IMR-90 (cell line): ENCODE results near the gene SPDYE4. TPM values are rescaled to one million over a fixed set of nuclear protein-coding genes. Genes with fewer than 3 reads are reported as not detected.

Experiments used
- ATAC-seq: fragments of 200-7000 bp; cut with Tn5 transposase; 2 replicates; pipeline ENCODE4 v1.9.1; 2020; ENCODE audit warnings: low read depth, mild to moderate bottlenecking, moderate library complexity
- BruUV-seq: library from RNA; stranded (reverse); fragments of 400-500 nt; replicated peaks from 2 replicates; lab custom pipeline; 2021; lab: Mats Ljungman, UMichigan
- CTCF ChIA-PET: fragments of 300-600 bp; formaldehyde crosslinking; extraction: SDS; loops from one replicate; lab custom pipeline; 2021; ENCODE audit warnings: antibody characterized with exemption; lab: Yijun Ruan, JAX
- POLR2A ChIA-PET: fragments of 300-600 bp; sonication (Branson Sonifier 250); formaldehyde crosslinking; loops from one replicate; lab custom pipeline; 2022; ENCODE audit warnings: antibody characterized with exemption; ENCODE audit not compliant: unreplicated experiment; lab: Charles Lee
- DNase-seq: peaks from one replicate; pipeline ENCODE4 v3.0.0; 2013
- H2AFZ ChIP-seq: replicated peaks from 2 replicates; pipeline ENCODE3; 2013; ENCODE audit warnings: low read length, mild to moderate bottlenecking; ENCODE audit not compliant: poor library complexity
- H2AK5ac ChIP-seq: 2 replicates; pipeline ENCODE4 v1.6.1; 2013; ENCODE audit warnings: low read depth, low read length, inconsistent platforms
- H2AK9ac ChIP-seq: replicated peaks from 2 replicates; pipeline ENCODE3; 2013; ENCODE audit warnings: mild to moderate bottlenecking, low read depth, low read length, moderate library complexity; ENCODE audit not compliant: poor library complexity
- H2BK120ac ChIP-seq: 2 replicates; pipeline ENCODE4 v1.6.1; 2013; ENCODE audit warnings: low read depth, low read length, inconsistent platforms
- H2BK15ac ChIP-seq: 3 replicates; pipeline ENCODE4 v1.6.1; 2013; ENCODE audit warnings: low read depth, low read length, inconsistent platforms
- H2BK20ac ChIP-seq: 2 replicates; pipeline ENCODE4 v1.6.1; 2013; ENCODE audit warnings: low read depth, mild to moderate bottlenecking, inconsistent platforms, low read length, moderate library complexity
- H2BK5ac ChIP-seq: 2 replicates; pipeline ENCODE4 v1.6.1; 2013; ENCODE audit warnings: mild to moderate bottlenecking, low read depth, low read length, inconsistent platforms; ENCODE audit not compliant: poor library complexity, severe bottlenecking
- H3K14ac ChIP-seq: replicated peaks from 2 replicates; pipeline ENCODE4 v1.6.1; 2013; ENCODE audit warnings: low read depth, low read length, inconsistent platforms
- H3K18ac ChIP-seq: 2 replicates; pipeline ENCODE4 v1.6.1; 2013; ENCODE audit warnings: low read depth, low read length, control low read depth
- H3K23ac ChIP-seq: 2 replicates; pipeline ENCODE4 v1.6.1; 2013; ENCODE audit warnings: low read depth, low read length, inconsistent platforms
- H3K27ac ChIP-seq: 2 replicates; pipeline ENCODE4 v1.5.1; 2013; ENCODE audit warnings: mild to moderate bottlenecking, control low read depth, low read length; ENCODE audit not compliant: insufficient read depth
- H3K27me3 ChIP-seq: 2 replicates; pipeline ENCODE4 v1.6.1; 2013; ENCODE audit warnings: low read length; ENCODE audit not compliant: control insufficient read depth, insufficient read depth
- H3K36me3 ChIP-seq: 2 replicates; pipeline ENCODE4 v1.6.1; 2013; ENCODE audit warnings: low read length, mixed read lengths; ENCODE audit not compliant: control insufficient read depth, insufficient read depth
- H3K4ac ChIP-seq: 2 replicates; pipeline ENCODE4 v1.6.1; 2013; ENCODE audit warnings: low read depth, low read length, inconsistent platforms
- H3K4me1 ChIP-seq: 2 replicates; pipeline ENCODE4 v1.6.1; 2013; ENCODE audit warnings: low read length, mixed read lengths; ENCODE audit not compliant: control insufficient read depth, insufficient read depth
- H3K4me2 ChIP-seq: 2 replicates; pipeline ENCODE4 v1.6.1; 2013; ENCODE audit warnings: low read depth, mild to moderate bottlenecking, control low read depth, low read length, moderate library complexity
- H3K4me3 ChIP-seq: 2 replicates; pipeline ENCODE4 v1.5.1; 2013; ENCODE audit warnings: low read depth, mild to moderate bottlenecking, control low read depth, low read length, moderate library complexity; ENCODE audit not compliant: insufficient read depth
- H3K56ac ChIP-seq: 2 replicates; pipeline ENCODE4 v1.6.1; 2013; ENCODE audit warnings: low read length, inconsistent platforms; ENCODE audit not compliant: insufficient read depth; ENCODE audit errors: extremely low read depth
- H3K79me1 ChIP-seq, 2 experiments: 2 replicates each; pipeline ENCODE4 v1.6.1; 2013; ENCODE audit warnings: low read length in 2 of 2, inconsistent platforms in 1 of 2, low read depth in 1 of 2
- H3K9ac ChIP-seq: 2 replicates; pipeline ENCODE4 v1.6.1; 2013; ENCODE audit warnings: low read depth, low read length, control low read depth
- H3K9me1 ChIP-seq: 2 replicates; pipeline ENCODE4 v1.6.1; 2013; ENCODE audit warnings: low read length, inconsistent platforms; ENCODE audit not compliant: insufficient read depth
- H3K9me3 ChIP-seq: 2 replicates; pipeline ENCODE4 v1.6.1; 2013; ENCODE audit warnings: low read length; ENCODE audit not compliant: control insufficient read depth, insufficient read depth
- H4K20me1 ChIP-seq: 2 replicates; pipeline ENCODE4 v1.6.1; 2013; ENCODE audit warnings: low read length, inconsistent platforms; ENCODE audit not compliant: insufficient read depth
- H4K5ac ChIP-seq: 2 replicates; pipeline ENCODE4 v1.6.1; 2013; ENCODE audit warnings: mild to moderate bottlenecking, low read depth, low read length, control low read depth
- H4K8ac ChIP-seq, 2 experiments: 2 replicates each; pipeline ENCODE4 v1.6.1; 2013; ENCODE audit warnings: low read depth in 2 of 2, low read length in 2 of 2, control low read depth in 1 of 2, inconsistent platforms in 1 of 2
- H4K91ac ChIP-seq: 2 replicates; pipeline ENCODE4 v1.6.1; 2013; ENCODE audit warnings: low read depth, low read length, inconsistent platforms; ENCODE audit not compliant: insufficient read depth
- whole genome bisulfite sequencing, 2 experiments: methylation state at CpG; one replicate each; pipeline versions ENCODE4 v1.1.5 to v1.1.7; 2013; ENCODE audit warnings: missing lambda C conversion rate in 2 of 2; ENCODE audit not compliant: insufficient read length in 1 of 2; ENCODE audit errors: extremely low coverage in 2 of 2; 5-methylcytosine and 5-hydroxymethylcytosine counted together
- dilution Hi-C: fragments of 300-500 bp; cut with HindIII; formaldehyde crosslinking; loops from one replicate; pipeline ENCODE4 v1.14.3; 2018; ENCODE audit warnings: low sequenced_read_pairs; ENCODE audit not compliant: unreplicated experiment
- in situ Hi-C: fragments of 300-500 bp; cut with MboI; formaldehyde crosslinking; loops from 3 replicates; pipeline ENCODE4 v1.14.3; 2019; ENCODE audit warnings: low sequenced_read_pairs, inconsistent platforms, mixed read lengths
- intact Hi-C: fragments of 100-400 bp; cut with micrococcal nuclease; formaldehyde crosslinking; loops from 2 replicates; pipeline ENCODE4 v1.10.0; 2022
- polyA plus RNA-seq, 3 experiments: library from polyadenylated mRNA; depleted of rRNA; stranded (reverse); fragments of >200 nt; gene quantifications; 2 replicates each; pipeline ENCODE4 v1.2.3, GENCODE V29; 2012; ENCODE audit warnings: low replicate concordance in 1 of 3
- total RNA-seq: library from RNA; depleted of rRNA; stranded (reverse); fragments of >200 nt; gene quantifications from 2 replicates; pipeline ENCODE4 v1.2.3, GENCODE V29; 2012
- TF ChIP-seq, protein P1 (sequence below): conservative IDR thresholded peaks from 2 replicates; pipeline ENCODE4 v1.5.1; 2012; ENCODE audit warnings: mild to moderate bottlenecking, low read depth, low read length, improper control_type of control experiment

The SPDYE4 gene
- total and polyA plus RNA-seq, 2 of the 4 experiments (the other 2 are of a cell fraction), result not detected

DNA sequence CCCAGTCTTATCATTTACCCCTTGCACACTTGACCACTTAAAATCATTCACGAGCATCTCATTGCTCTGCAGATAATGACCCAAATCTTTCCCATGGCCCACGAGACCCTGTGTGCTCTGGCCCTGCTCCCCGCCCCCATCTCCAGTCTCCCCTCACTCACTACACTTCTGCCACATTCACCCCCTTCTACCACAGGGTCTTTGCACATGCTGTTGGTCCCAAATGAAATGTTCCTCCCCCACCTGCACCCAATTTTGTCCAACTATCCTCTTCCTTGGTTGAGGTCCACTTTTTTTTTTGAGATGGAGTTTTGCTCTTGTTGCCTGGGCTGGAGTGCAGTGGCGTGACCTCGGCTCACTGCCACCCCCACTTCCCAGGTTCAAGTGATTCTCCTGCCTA, 52.9 kb downstream of the SPDYE4 start:
- Histone ChIP-seq H4K20me1 (no peaks in the 10 kb centered on the region), H2BK15ac (no peak overlapping the region), H3K4me1 (no peaks in the 10 kb centered on the region), H3K4ac (no peak overlapping the region), H3K14ac (no peak overlapping the region), H3K18ac (no peak overlapping the region), H3K9me3 (no peaks in the 10 kb centered on the region), H3K56ac (no peak overlapping the region), H2AFZ (no peak overlapping the region), H3K4me2 (no peak overlapping the region), H3K27ac (no peak overlapping the region), H4K91ac (no peak overlapping the region), H4K5ac (no peak overlapping the region), H2BK120ac (no peak overlapping the region), H3K79me1 (no peaks in the 10 kb centered on the region), H3K36me3 (no peaks in the 10 kb centered on the region), H3K9me1 (no peaks in the 10 kb centered on the region), H3K27me3 (no peaks in the 10 kb centered on the region), H2AK9ac (no peak overlapping the region), H3K9ac (no peak overlapping the region), H4K8ac (no peak overlapping the region), H2AK5ac (no peak overlapping the region), H3K23ac (no peak overlapping the region), H2BK5ac (no peak overlapping the region), H3K4me3 (no peak overlapping the region), H2BK20ac (no peak overlapping the region)
- ChIA-PET POLR2A (no interaction called here), CTCF (no interaction called here)
- ATAC-seq, result no peak
- DNase-seq, result no peak
- WGBS, 2 experiments, result 88% methylated on average over 1 of the region's 5 CpGs; no CpG with 5 or more reads in 1 of the 2 experiments
- dilution Hi-C loops (no loop called here), intact Hi-C loops (no loop called here), in situ Hi-C loops (no loop called here)
- no TSS peak for BruUV-seq
- TF ChIP-seq, protein P1, sequence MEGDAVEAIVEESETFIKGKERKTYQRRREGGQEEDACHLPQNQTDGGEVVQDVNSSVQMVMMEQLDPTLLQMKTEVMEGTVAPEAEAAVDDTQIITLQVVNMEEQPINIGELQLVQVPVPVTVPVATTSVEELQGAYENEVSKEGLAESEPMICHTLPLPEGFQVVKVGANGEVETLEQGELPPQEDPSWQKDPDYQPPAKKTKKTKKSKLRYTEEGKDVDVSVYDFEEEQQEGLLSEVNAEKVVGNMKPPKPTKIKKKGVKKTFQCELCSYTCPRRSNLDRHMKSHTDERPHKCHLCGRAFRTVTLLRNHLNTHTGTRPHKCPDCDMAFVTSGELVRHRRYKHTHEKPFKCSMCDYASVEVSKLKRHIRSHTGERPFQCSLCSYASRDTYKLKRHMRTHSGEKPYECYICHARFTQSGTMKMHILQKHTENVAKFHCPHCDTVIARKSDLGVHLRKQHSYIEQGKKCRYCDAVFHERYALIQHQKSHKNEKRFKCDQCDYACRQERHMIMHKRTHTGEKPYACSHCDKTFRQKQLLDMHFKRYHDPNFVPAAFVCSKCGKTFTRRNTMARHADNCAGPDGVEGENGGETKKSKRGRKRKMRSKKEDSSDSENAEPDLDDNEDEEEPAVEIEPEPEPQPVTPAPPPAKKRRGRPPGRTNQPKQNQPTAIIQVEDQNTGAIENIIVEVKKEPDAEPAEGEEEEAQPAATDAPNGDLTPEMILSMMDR, result no peak
